Calu3 (cell line): ENCODE measurements around the gene SCAMP2. TPM values are rescaled to one million over a fixed set of nuclear protein-coding genes. Genes with fewer than 3 reads are reported as not detected.
A peak's percentile ranks its signal among the peaks of the same experiment; 100 is the strongest.

ENCODE experiments used
- BruUV-seq: library from RNA; stranded (reverse); fragments of 400-500 nt; replicated peaks from 2 replicates; lab custom pipeline; 2021; lab: Mats Ljungman, UMichigan
- CTCF ChIA-PET: fragments of 300-600 bp; sonication (Branson Sonifier 250); formaldehyde crosslinking; loops from one replicate; lab custom pipeline; 2022; ENCODE audit warnings: antibody characterized with exemption; lab: Charles Lee
- DNase-seq: peaks from one replicate; pipeline ENCODE4 v3.0.0; 2022
- H3K27ac Mint-ChIP-seq: one replicate; pipeline ENCODE4 v1.8.0; 2022; ENCODE audit warnings: mixed read lengths; ENCODE audit not compliant: unreplicated experiment
- H3K27me3 Mint-ChIP-seq: one replicate; pipeline ENCODE4 v1.8.0; 2022; ENCODE audit warnings: mixed read lengths; ENCODE audit not compliant: unreplicated experiment
- H3K36me3 Mint-ChIP-seq: one replicate; pipeline ENCODE4 v1.8.0; 2022; ENCODE audit warnings: mild to moderate bottlenecking, moderate library complexity, mixed read lengths; ENCODE audit not compliant: insufficient read depth, unreplicated experiment
- H3K4me1 Mint-ChIP-seq: one replicate; pipeline ENCODE4 v1.8.0; 2022; ENCODE audit warnings: mild to moderate bottlenecking, low read depth, mixed read lengths; ENCODE audit not compliant: unreplicated experiment
- H3K4me3 Mint-ChIP-seq: one replicate; pipeline ENCODE4 v1.8.0; 2022; ENCODE audit warnings: mild to moderate bottlenecking, low read depth, moderate library complexity, mixed read lengths; ENCODE audit not compliant: unreplicated experiment
- H3K9me3 Mint-ChIP-seq: one replicate; pipeline ENCODE4 v1.8.0; 2022; ENCODE audit warnings: low read depth, mixed read lengths; ENCODE audit not compliant: unreplicated experiment
- intact Hi-C: fragments of 100-400 bp; cut with micrococcal nuclease; formaldehyde crosslinking; loops from one replicate; pipeline ENCODE4 v1.10.0; 2022; ENCODE audit not compliant: unreplicated experiment
- total RNA-seq: library from RNA; stranded (reverse); gene quantifications from 2 replicates; pipeline ENCODE4 v1.2.3, GENCODE V29; 2022
- TF ChIP-seq, protein P1 (sequence below): fragments of 200-600 bp; IDR thresholded peaks from one replicate; pipeline ENCODE4 v1.8.0; 2022; ENCODE audit warnings: antibody characterized with exemption; ENCODE audit not compliant: unreplicated experiment

The SCAMP2 gene
- total RNA-seq, 1 experiment from 2014 or later, result 114 TPM

GRCh38 chr15:74906067-74906449, 32.9 kb upstream of the SCAMP2 start:
- intact Hi-C loops, result no loop called here
- no peaks in the 10 kb centered on the region for H3K27me3 Mint-ChIP-seq
- H3K9me3 Mint-ChIP-seq, result no peaks in the 10 kb centered on the region
- BruUV-seq, result no TSS peak
- CTCF ChIA-PET, result interaction anchor here (0.7 to 1.9 kb wide), 10 partner anchors 16 to 402 kb away, joined by 3 to 5 read pairs (median 4); partner anchors contain the start of genes MPI and RPP25
- H3K4me1 Mint-ChIP-seq, result peaks cover 13% of the 10 kb centered on the region
- TF ChIP-seq, protein P1, sequence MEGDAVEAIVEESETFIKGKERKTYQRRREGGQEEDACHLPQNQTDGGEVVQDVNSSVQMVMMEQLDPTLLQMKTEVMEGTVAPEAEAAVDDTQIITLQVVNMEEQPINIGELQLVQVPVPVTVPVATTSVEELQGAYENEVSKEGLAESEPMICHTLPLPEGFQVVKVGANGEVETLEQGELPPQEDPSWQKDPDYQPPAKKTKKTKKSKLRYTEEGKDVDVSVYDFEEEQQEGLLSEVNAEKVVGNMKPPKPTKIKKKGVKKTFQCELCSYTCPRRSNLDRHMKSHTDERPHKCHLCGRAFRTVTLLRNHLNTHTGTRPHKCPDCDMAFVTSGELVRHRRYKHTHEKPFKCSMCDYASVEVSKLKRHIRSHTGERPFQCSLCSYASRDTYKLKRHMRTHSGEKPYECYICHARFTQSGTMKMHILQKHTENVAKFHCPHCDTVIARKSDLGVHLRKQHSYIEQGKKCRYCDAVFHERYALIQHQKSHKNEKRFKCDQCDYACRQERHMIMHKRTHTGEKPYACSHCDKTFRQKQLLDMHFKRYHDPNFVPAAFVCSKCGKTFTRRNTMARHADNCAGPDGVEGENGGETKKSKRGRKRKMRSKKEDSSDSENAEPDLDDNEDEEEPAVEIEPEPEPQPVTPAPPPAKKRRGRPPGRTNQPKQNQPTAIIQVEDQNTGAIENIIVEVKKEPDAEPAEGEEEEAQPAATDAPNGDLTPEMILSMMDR, result no peak
- DNase-seq, result no peak
- H3K27ac Mint-ChIP-seq, result peak overlapping the region; percentile 58
- peak overlapping the region; percentile 83 for H3K4me3 Mint-ChIP-seq
- peaks cover 38% of the 10 kb centered on the region for H3K36me3 Mint-ChIP-seq

GRCh38 chr15:74904190-74904805, 31.1 kb upstream of the SCAMP2 start:
- CTCF ChIA-PET, result interaction anchor here (0.6 kb wide), 1 partner anchor 35 kb away, joined by 4 read pairs; no protein-coding TSS in a partner anchor
- peaks cover 50% of the 10 kb centered on the region for H3K36me3 Mint-ChIP-seq
- intact Hi-C loops, result no loop called here
- TF ChIP-seq, protein P1, result no peak
- peaks cover 13% of the 10 kb centered on the region for H3K4me1 Mint-ChIP-seq
- H3K27me3 Mint-ChIP-seq, result no peaks in the 10 kb centered on the region
- H3K9me3 Mint-ChIP-seq, result no peaks in the 10 kb centered on the region
- no TSS peak for BruUV-seq
- no peak overlapping the region for H3K27ac Mint-ChIP-seq
- no peak for DNase-seq
- H3K4me3 Mint-ChIP-seq, result no peak overlapping the region

DNA sequence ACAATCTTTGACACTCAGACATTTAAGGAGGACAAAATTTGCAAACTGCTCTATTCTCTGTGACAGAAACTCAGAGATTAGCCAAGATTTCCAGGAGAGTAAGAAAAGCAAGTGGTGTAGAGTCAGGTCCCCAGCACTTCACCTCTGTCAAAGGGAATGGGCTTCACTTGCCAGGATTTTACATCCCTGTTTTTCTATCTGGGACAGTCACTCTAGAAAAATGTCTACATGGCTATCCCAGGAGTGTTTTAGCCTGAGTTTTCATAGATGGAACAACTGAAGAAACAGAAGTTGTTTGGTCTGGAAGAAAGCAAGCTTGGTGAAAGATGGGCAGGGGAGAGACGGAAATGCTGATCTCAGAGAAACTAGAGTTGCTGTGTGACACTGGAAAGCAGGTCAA, 30.5 kb upstream of the SCAMP2 start:
- Mint-ChIP-seq H3K9me3 (no peaks in the 10 kb centered on the region), H3K27ac (no peak overlapping the region), H3K4me1 (peaks cover 13% of the 10 kb centered on the region), H3K4me3 (no peak overlapping the region), H3K27me3 (no peaks in the 10 kb centered on the region), H3K36me3 (peaks cover 50% of the 10 kb centered on the region)
- intact Hi-C loops, result no loop called here
- CTCF ChIA-PET, result interaction anchor here (0.6 kb wide), 1 partner anchor 35 kb away, joined by 4 read pairs; no protein-coding TSS in a partner anchor
- no TSS peak for BruUV-seq
- DNase-seq, result no peak
- TF ChIP-seq, protein P1, result no peak

- H3K4me3 Mint-ChIP-seq, result no peak overlapping the region
- H3K27ac Mint-ChIP-seq, result no peak overlapping the region
- TF ChIP-seq, protein P1, result no peak
- BruUV-seq, result no TSS peak
- intact Hi-C loops, result no loop called here
- no peaks in the 10 kb centered on the region for H3K9me3 Mint-ChIP-seq
- no peak for DNase-seq
- no peaks in the 10 kb centered on the region for H3K27me3 Mint-ChIP-seq
- H3K36me3 Mint-ChIP-seq, result peaks cover 57% of the 10 kb centered on the region
- CTCF ChIA-PET, result interaction anchor here (0.5 to 2.1 kb wide), 23 partner anchors 8 to 585 kb away, joined by 3 to 24 read pairs (median 4); partner anchors contain the start of genes COX5A, MPI, SCAMP5 and ULK3
- H3K4me1 Mint-ChIP-seq, result peaks cover 13% of the 10 kb centered on the region
Measured at GRCh38 chr15:74902295-74903075, 29.3 kb upstream of the SCAMP2 start.
